Measurements from ENCODE around the gene KLC1. TPM values are rescaled to one million over a fixed set of nuclear protein-coding genes. Genes with fewer than 3 reads are reported as not detected.
"Not testable (repeated sequence)": the region's sequence is repeated elsewhere in the genome, so short reads cannot be mapped to it uniquely, and the experiment has no call there.

KLC1 gene
- total RNA-seq, 3 donors from 2014 or later (not counting 1 experiment from before 2014, with no cell fraction given): 144 to 200 (median 178) TPM

- intact Hi-C loops (cut with micrococcal nuclease): no loop called here
These were observed 22.6 kb downstream of the KLC1 start for GRCh38 chr14:103651585-103651984.

GRCh38 chr14:103652806-103653205 lies 23.8 kb downstream of the KLC1 start:
- Mint-ChIP-seq H3K9me3 (no peaks in the 10 kb centered on the region), H3K4me1 (peaks cover 26 to 34% of the 10 kb centered on the region in 2 donors), H3K27me3 (ENCODE audit: low read depth in 2 of 2) (no peaks in the 10 kb centered on the region), H3K36me3 (peaks cover 8% of the 10 kb centered on the region), H3K4me3 (no peak overlapping the region), H3K27ac (no peak overlapping the region)
- Histone ChIP-seq H3K4me1 (ENCODE audit: control insufficient read depth, insufficient read depth, low read length) (peaks cover 4% of the 10 kb centered on the region), H3K9me3 (ENCODE audit: control insufficient read depth, insufficient read depth, low read length) (no peaks in the 10 kb centered on the region), H3K27ac (ENCODE audit: low read length) (no peak overlapping the region), H3K27me3 (ENCODE audit: control insufficient read depth, insufficient read depth, low read length) (no peaks in the 10 kb centered on the region), H3K36me3 (ENCODE audit: control insufficient read depth, insufficient read depth, low read length) (peaks cover 28% of the 10 kb centered on the region), H3K4me3 (ENCODE audit: low read length) (no peak overlapping the region)
- intact Hi-C loops (cut with micrococcal nuclease): no loop called here
- ATAC-seq (no peak), DNase-seq (no peak)
- TF ChIP-seq, protein P1, sequence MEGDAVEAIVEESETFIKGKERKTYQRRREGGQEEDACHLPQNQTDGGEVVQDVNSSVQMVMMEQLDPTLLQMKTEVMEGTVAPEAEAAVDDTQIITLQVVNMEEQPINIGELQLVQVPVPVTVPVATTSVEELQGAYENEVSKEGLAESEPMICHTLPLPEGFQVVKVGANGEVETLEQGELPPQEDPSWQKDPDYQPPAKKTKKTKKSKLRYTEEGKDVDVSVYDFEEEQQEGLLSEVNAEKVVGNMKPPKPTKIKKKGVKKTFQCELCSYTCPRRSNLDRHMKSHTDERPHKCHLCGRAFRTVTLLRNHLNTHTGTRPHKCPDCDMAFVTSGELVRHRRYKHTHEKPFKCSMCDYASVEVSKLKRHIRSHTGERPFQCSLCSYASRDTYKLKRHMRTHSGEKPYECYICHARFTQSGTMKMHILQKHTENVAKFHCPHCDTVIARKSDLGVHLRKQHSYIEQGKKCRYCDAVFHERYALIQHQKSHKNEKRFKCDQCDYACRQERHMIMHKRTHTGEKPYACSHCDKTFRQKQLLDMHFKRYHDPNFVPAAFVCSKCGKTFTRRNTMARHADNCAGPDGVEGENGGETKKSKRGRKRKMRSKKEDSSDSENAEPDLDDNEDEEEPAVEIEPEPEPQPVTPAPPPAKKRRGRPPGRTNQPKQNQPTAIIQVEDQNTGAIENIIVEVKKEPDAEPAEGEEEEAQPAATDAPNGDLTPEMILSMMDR (IDR thresholded peaks at IDR 0.05): no peak
- 93% methylated on average over 3 of the region's 3 CpGs for WGBS (ENCODE audit: insufficient coverage)

More at GRCh38 chr14:103651585-103651984, 22.6 kb downstream of the KLC1 start:
- Histone ChIP-seq H3K36me3 (ENCODE audit: control insufficient read depth, insufficient read depth, low read length) (peaks cover 19% of the 10 kb centered on the region), H3K4me1 (ENCODE audit: control insufficient read depth, insufficient read depth, low read length) (peaks cover 4% of the 10 kb centered on the region), H3K9me3 (ENCODE audit: control insufficient read depth, insufficient read depth, low read length) (no peaks in the 10 kb centered on the region), H3K27ac (ENCODE audit: low read length) (no peak overlapping the region), H3K27me3 (ENCODE audit: control insufficient read depth, insufficient read depth, low read length) (no peaks in the 10 kb centered on the region), H3K4me3 (ENCODE audit: low read length) (no peak overlapping the region)
- Mint-ChIP-seq H3K36me3 (peaks cover 8% of the 10 kb centered on the region), H3K27me3 (ENCODE audit: low read depth in 2 of 2) (no peaks in the 10 kb centered on the region), H3K27ac (no peak overlapping the region), H3K4me1 (peaks cover 26 to 34% of the 10 kb centered on the region in 2 donors), H3K9me3 (no peaks in the 10 kb centered on the region), H3K4me3 (no peak overlapping the region)
- TF ChIP-seq, protein P1 (IDR thresholded peaks at IDR 0.05): no peak
- ATAC-seq (no peak), DNase-seq (no peak)
- WGBS (ENCODE audit: insufficient coverage): 90% methylated on average over 7 of the region's 7 CpGs

DNA sequence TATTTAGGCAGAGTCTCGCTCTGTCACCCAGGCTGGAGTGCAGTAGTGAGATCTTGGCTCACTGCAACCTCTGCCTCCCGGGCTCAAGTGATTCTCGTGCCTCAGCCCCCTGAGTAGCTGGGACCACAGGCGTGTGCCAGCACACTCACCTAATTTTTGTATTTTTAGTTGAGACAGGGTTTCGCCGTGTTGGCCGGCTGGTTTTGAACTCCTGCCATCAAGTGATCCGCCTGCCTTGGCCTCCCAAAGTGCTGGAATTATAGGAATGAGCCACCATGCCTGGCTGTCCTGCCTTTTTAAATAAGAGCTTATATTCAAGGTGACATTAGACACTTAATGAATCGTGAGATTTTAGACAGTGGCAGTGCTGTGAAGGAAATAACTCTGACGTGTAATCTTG lies 24.3 kb downstream of the KLC1 start:
- H3K27ac Mint-ChIP-seq: peak overlapping the region in 1 of 2 donors; percentile 7
- DNase-seq, H3K9me3 Mint-ChIP-seq: not testable (repeated sequence)

DNA sequence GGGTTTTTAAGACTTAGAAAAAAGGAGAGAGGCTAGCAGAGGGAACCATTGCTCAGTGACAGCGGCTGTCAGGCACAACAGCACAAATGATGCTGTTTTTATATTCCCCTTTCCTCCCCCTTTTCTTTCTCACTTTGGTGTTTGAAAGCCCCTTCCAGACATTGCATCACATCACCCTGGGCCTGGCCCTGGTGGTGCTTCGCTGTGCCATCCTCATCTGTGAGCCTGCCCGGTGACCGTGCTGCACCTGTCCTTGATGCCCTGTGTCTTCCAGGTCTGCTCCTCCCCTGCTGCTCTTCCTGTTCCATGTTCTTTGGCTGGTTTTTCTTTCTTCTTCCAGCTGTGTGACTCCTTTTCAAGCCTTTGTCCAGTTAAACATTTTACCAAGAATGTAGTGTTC lies 24.8 kb downstream of the KLC1 start:
- H3K27me3 Mint-ChIP-seq (ENCODE audit: low read depth in 2 of 2): no peaks in the 10 kb centered on the region
- no peaks in the 10 kb centered on the region for H3K9me3 Mint-ChIP-seq
- Histone ChIP-seq H3K27me3 (ENCODE audit: control insufficient read depth, insufficient read depth, low read length) (no peaks in the 10 kb centered on the region), H3K9me3 (ENCODE audit: control insufficient read depth, insufficient read depth, low read length) (no peaks in the 10 kb centered on the region), H3K4me1 (ENCODE audit: control insufficient read depth, insufficient read depth, low read length) (peaks cover 4% of the 10 kb centered on the region), H3K4me3 (ENCODE audit: low read length) (no peak overlapping the region), H3K36me3 (ENCODE audit: control insufficient read depth, insufficient read depth, low read length) (peaks cover 30% of the 10 kb centered on the region), H3K27ac (ENCODE audit: low read length) (no peak overlapping the region)
- TF ChIP-seq, protein P1 (IDR thresholded peaks at IDR 0.05): no peak
- H3K4me3 Mint-ChIP-seq: no peak overlapping the region
- ATAC-seq: no peak
- peak overlapping the region; percentile 7 to 64 for H3K27ac Mint-ChIP-seq
- DNase-seq: no peak
- 98% methylated on average over 4 of the region's 4 CpGs for WGBS (ENCODE audit: insufficient coverage)
- peaks cover 8% of the 10 kb centered on the region for H3K36me3 Mint-ChIP-seq
- H3K4me1 Mint-ChIP-seq: peaks cover 26 to 34% of the 10 kb centered on the region in 2 donors
- intact Hi-C loops (cut with micrococcal nuclease): no loop called here

More for the DNA sequence above, 24.3 kb downstream of the KLC1 start:
- H3K36me3 ChIP-seq (ENCODE audit: control insufficient read depth, insufficient read depth, low read length): peaks cover 30% of the 10 kb centered on the region
- H3K4me1 ChIP-seq (ENCODE audit: control insufficient read depth, insufficient read depth, low read length); H3K4me3 Mint-ChIP-seq; H3K27me3 Mint-ChIP-seq (ENCODE audit: low read depth in 2 of 2); H3K36me3 Mint-ChIP-seq; intact Hi-C loops (cut with micrococcal nuclease); ATAC-seq; H3K4me3 ChIP-seq (ENCODE audit: low read length); H3K27me3 ChIP-seq (ENCODE audit: control insufficient read depth, insufficient read depth, low read length); H3K27ac ChIP-seq (ENCODE audit: low read length); H3K9me3 ChIP-seq (ENCODE audit: control insufficient read depth, insufficient read depth, low read length): not testable (repeated sequence)
- H3K4me1 Mint-ChIP-seq: peaks cover 26 to 34% of the 10 kb centered on the region in 2 donors
- 97% methylated on average over 10 of the region's 10 CpGs for WGBS (ENCODE audit: insufficient coverage)
